Measurements from ENCODE around the gene MAP4K5.

The MAP4K5 gene

DNA sequence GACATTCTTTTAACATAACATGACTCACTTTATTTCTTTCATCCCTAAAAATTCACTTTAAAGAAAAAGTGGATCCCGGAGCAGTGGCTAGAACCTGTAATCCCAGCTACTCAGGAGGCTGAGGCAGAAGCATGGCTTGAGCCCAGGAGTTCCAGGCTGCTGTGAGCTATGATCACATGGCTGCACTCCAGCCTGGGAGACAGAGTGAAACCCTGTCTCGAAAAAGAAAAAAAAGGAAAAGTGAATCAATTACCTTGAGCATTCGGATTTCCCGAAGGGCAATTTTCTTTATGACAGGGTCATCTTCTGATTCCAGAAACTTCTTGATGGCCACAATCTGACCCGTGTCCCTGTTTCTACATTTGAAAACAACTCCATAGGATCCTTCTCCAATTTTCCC lies 136.9 kb downstream of the MAP4K5 start:
- H3K9ac ChIP-seq: no peak overlapping the region
- no peaks in the 10 kb centered on the region for H4K20me1 ChIP-seq
- peak overlapping the region; percentile 99 for H3K4me2 ChIP-seq
- H3K36me3 ChIP-seq: no peaks in the 10 kb centered on the region
- H3K4me3 ChIP-seq: peak overlapping the region; percentile 76; the same call in 1 of the 2 replicates
- H3K27me3 ChIP-seq: peaks cover 25% of the 10 kb centered on the region; the same call in 1 of the 2 replicates
- peaks cover 25% of the 10 kb centered on the region for H3K4me1 ChIP-seq
- TF ChIP-seq Cebpa-rat (IDR thresholded peaks at IDR 0.05): no peak
- no peak overlapping the region for H3K27ac ChIP-seq
- H3K9me3 ChIP-seq: no peaks in the 10 kb centered on the region

DNA sequence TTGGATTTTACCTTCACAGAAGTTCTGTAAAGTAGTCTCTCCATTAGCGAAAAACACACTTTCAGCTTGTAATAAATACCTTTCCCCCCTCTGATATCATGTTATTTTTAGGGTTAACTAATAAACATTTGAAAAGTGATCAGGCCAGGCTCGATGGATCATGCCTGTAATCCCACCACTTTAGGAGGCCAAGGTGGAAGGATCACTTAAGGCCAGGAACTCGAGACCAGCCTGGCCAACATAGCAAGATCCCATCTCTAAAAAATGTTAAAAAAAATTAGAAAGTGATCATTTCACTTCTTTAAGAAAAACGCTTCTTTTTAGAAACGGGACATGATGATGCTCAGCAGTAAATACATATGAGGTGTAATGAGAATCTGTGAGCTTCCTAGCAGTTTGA lies 137.7 kb downstream of the MAP4K5 start:
- Histone ChIP-seq H3K27ac (no peak overlapping the region), H4K20me1 (no peaks in the 10 kb centered on the region), H3K9ac (no peak overlapping the region), H3K4me2 (no peak overlapping the region), H3K36me3 (no peaks in the 10 kb centered on the region), H3K9me3 (no peaks in the 10 kb centered on the region), H3K4me1 (peaks cover 18% of the 10 kb centered on the region), H3K4me3 (no peak overlapping the region), H3K27me3 (peaks cover 25% of the 10 kb centered on the region; the same call in 1 of the 2 replicates)
- no peak for TF ChIP-seq Cebpa-rat (IDR thresholded peaks at IDR 0.05)

DNA sequence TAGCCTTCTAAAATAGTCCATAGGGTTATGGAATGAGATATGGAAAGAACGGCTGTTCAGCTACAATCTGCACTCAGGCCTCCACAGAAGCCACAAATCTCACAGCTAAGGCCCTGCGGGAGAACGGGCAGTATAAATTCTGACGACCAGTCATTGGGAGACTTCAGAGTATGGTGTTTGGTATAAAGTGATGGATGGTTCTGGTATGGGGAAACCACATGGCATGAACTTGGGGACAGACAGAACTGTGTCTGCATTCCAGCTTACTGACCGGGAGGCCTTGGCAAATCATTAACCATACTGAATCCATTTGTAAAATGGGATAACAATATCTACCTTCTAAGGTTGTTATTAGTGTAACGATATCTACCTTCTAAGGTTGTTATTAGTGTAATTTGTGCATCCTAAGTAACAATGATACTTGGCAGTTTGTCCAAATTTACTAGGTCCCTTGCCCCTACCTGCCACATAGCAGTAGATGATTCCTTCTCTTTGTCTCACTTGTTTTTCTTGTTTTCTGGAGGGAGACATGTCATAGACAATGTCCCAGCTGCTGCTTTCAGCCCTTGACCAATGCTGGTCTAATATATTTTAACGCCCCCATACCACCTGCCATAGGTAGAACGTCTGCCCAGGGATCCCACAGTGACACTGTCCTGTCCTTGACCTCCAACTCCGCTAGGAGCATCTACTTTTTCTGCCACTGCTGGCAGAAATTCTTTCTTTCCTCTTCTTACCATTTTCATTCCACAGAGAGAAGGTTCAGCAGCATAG lies 142.5 kb downstream of the MAP4K5 start:
- no peak overlapping the region for H3K4me2 ChIP-seq

DNA sequence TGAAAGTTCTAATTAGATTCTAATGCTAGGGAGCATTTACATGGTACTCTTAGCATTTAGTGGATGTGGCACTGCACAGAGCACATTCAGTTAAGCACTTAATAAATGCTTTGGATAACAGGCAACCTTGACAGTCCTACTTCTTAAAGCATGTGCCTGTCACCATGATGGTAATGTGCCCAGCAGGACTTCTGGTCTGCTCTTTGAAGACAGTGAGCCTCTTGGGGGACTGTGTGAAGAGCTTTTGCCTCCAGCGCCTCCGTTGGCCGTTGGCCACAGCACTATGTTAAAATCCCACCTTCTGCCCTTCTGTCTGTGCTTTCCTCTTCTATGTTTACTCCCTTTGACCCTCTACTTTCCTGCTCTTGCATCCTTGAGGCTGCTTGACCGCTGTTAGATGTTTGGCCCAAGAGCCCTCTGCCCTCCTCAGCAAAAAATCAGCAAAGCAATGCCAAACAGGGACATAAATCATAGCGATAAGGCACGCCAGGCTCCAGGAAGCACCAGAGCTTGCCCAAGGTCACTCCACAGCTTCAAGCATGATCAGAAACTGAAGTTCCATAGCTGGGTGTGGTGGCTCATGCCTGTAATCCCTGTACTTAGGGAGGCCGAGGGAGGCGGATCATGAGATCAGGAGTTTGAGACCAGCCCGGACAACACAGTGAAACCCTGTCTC lies 144.0 kb downstream of the MAP4K5 start:
- Histone ChIP-seq H3K36me3 (no peaks in the 10 kb centered on the region), H4K20me1 (no peaks in the 10 kb centered on the region), H3K4me2 (no peak overlapping the region), H3K9ac (no peak overlapping the region), H3K9me3 (no peaks in the 10 kb centered on the region), H3K4me3 (no peak overlapping the region), H3K4me1 (no peaks in the 10 kb centered on the region), H3K27me3 (no peaks in the 10 kb centered on the region), H3K27ac (no peak overlapping the region)
- no peak for TF ChIP-seq Cebpa-rat (IDR thresholded peaks at IDR 0.05)

More for the DNA sequence above, 142.5 kb downstream of the MAP4K5 start:
- Histone ChIP-seq H3K9me3 (no peaks in the 10 kb centered on the region), H3K36me3 (no peaks in the 10 kb centered on the region), H3K4me3 (no peak overlapping the region), H3K9ac (no peak overlapping the region), H3K27me3 (no peaks in the 10 kb centered on the region), H4K20me1 (no peaks in the 10 kb centered on the region), H3K4me1 (no peaks in the 10 kb centered on the region), H3K27ac (no peak overlapping the region)
- no peak for TF ChIP-seq Cebpa-rat (IDR thresholded peaks at IDR 0.05)

DNA sequence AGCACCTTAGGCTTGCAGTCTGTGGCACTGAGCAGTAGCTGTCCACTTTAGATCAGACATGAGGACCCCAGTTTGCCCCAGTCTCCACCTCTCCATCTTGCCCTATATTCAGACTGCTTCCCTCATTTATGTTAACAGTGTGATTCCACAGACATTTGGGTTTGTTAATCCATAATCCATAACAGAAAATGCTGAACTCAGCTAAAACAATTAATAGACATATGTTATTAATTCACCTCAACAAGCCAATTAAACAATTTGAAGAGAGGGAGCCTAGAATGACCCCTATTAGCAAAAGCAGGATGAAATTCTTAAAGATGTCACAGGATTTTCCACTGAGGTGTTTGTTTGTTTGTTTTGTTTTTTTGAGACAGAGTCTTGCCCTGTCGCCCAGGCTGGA lies 144.8 kb downstream of the MAP4K5 start:
- TF ChIP-seq Cebpa-rat (IDR thresholded peaks at IDR 0.05): no peak
- Histone ChIP-seq H3K4me1 (no peaks in the 10 kb centered on the region), H3K27me3 (no peaks in the 10 kb centered on the region), H3K9ac (no peak overlapping the region), H3K9me3 (no peaks in the 10 kb centered on the region), H3K4me3 (no peak overlapping the region), H4K20me1 (no peaks in the 10 kb centered on the region), H3K36me3 (no peaks in the 10 kb centered on the region), H3K4me2 (no peak overlapping the region), H3K27ac (no peak overlapping the region)

DNA sequence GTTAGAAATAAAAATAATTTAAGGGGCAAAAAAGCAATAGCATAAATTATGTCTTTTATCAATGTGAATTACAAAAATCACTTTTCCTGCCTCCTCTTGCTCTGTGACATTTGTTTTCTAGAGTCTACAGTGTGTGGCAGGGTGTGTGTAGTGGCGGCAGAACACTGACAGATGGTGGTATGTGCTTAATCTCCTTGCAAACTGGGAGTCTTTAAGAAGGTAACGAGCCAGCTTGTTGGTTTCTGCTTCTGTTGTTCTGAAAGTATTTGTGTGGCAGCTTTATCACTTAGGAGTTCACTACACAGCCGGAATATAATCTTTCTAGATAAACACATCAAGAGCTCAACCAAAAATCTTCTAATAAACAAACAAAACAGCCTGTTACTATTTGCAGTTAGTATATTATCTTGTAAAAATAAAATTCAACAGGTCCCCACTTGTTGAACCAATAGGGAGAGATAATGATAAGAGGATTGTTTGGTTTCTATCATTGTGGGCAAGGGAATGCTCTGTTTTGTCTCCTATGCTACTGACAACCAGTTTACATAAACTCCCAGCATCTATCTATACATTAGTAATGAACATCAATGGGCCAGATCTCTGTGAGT lies 148.6 kb downstream of the MAP4K5 start:
- Histone ChIP-seq H3K9ac (no peak overlapping the region), H3K4me1 (no peaks in the 10 kb centered on the region), H4K20me1 (no peaks in the 10 kb centered on the region), H3K27me3 (no peaks in the 10 kb centered on the region), H3K4me2 (no peak overlapping the region), H3K27ac (no peak overlapping the region), H3K9me3 (no peaks in the 10 kb centered on the region), H3K4me3 (no peak overlapping the region), H3K36me3 (no peaks in the 10 kb centered on the region)
- no peak for TF ChIP-seq Cebpa-rat (IDR thresholded peaks at IDR 0.05)

DNA sequence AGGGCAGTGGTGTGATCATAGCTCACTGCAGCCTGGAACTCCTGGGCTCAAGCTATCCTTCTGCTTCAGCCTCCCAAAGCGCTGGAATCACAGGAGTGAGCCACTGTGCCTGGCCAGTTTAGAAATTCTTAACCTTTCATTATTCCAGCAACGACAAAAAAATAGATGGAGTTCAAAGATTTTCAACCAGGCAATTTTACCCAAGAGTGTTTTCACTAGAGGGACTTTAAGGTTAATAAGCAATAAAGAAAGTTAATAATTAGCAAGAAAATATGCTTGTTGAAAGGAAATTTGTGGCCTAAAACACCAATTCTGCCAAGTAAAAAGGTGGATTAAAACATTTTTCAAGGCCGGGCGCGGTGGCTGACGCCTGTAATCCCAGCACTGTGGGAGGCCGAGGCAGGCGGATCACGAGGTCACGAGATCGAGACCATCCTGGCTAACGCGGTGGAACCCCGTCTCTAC lies 150.5 kb downstream of the MAP4K5 start:
- no peak overlapping the region for H3K27ac ChIP-seq
- no peaks in the 10 kb centered on the region for H4K20me1 ChIP-seq
- H3K4me3 ChIP-seq: no peak overlapping the region
- H3K27me3 ChIP-seq: no peaks in the 10 kb centered on the region
- no peak for TF ChIP-seq Cebpa-rat (IDR thresholded peaks at IDR 0.05)
- H3K4me1 ChIP-seq: no peaks in the 10 kb centered on the region
- no peaks in the 10 kb centered on the region for H3K36me3 ChIP-seq
- no peaks in the 10 kb centered on the region for H3K9me3 ChIP-seq
- no peak overlapping the region for H3K9ac ChIP-seq
- H3K4me2 ChIP-seq: no peak overlapping the region

DNA sequence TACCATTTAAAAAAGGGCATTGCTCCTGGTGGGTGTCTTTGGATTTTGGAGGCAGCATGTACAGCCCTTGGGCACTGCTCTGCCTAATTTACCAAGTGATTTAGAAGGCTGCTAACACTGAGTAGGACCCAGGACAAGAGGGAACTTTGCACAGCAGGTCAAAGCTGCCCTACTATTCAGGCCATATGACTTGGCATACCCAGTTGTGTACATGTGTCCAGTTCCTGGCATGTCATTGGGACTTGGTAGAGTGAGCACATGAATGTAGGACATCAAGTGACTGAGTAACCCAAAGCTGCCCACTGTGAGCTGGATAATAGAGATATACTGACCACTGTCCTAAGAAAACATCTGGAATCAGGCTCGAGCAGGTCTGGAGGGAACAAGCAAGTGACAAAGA lies 151.4 kb downstream of the MAP4K5 start:
- no peak overlapping the region for H3K4me2 ChIP-seq
- TF ChIP-seq Cebpa-rat (IDR thresholded peaks at IDR 0.05): no peak
- no peaks in the 10 kb centered on the region for H3K36me3 ChIP-seq
- no peaks in the 10 kb centered on the region for H3K9me3 ChIP-seq
- H3K27ac ChIP-seq: no peak overlapping the region
- H3K27me3 ChIP-seq: no peaks in the 10 kb centered on the region
- H3K9ac ChIP-seq: no peak overlapping the region
- no peaks in the 10 kb centered on the region for H3K4me1 ChIP-seq
- H3K4me3 ChIP-seq: no peak overlapping the region
- no peaks in the 10 kb centered on the region for H4K20me1 ChIP-seq

DNA sequence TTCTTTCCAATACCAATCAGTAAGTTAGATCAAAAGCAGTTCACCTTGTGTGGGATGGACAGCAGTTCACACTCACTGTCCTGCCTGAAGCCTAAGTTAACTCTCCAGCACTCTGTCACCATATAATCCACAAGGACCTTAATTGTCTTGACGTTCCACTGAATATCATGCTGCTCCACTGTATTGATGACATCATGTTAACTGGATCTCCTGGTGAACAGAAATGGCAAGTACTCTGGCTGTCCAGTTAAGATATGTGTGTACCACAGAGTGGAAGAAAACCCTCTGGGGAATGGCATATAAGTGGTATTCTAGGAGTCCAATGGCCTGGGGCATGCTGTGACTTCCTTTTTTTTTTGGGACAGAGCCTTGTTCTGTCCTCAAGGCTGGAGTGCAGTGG lies 151.9 kb downstream of the MAP4K5 start:
- no peaks in the 10 kb centered on the region for H3K27me3 ChIP-seq
- H3K27ac ChIP-seq: no peak overlapping the region
- H3K9ac ChIP-seq: no peak overlapping the region
- no peaks in the 10 kb centered on the region for H4K20me1 ChIP-seq
- H3K4me2 ChIP-seq: no peak overlapping the region
- H3K9me3 ChIP-seq: no peaks in the 10 kb centered on the region
- no peak overlapping the region for H3K4me3 ChIP-seq
- TF ChIP-seq Cebpa-rat (IDR thresholded peaks at IDR 0.05): no peak
- H3K4me1 ChIP-seq: no peaks in the 10 kb centered on the region
- no peaks in the 10 kb centered on the region for H3K36me3 ChIP-seq

DNA sequence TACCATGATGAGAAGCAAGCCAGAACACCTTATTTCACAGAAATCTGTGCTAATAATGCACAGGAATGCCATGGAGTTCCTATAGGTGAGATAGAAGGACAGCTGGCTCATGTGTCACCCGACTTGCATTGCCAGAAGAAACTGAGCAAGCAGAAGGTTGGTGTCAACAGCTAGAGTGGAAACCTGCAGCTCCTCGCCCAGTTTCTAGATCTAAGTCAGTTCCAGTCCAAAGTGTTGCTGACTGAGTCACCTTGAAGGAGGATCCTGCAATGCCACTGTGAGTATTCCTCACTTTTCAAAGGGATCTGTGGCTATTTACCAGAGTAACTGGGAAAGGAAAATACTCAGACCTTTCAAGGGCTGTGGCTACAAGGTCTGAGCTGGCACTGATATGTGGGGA lies 152.8 kb downstream of the MAP4K5 start:
- Histone ChIP-seq H3K9ac (no peak overlapping the region), H3K4me2 (no peak overlapping the region), H3K36me3 (no peaks in the 10 kb centered on the region), H3K27ac (no peak overlapping the region), H3K4me3 (no peak overlapping the region), H3K27me3 (no peaks in the 10 kb centered on the region), H3K4me1 (no peaks in the 10 kb centered on the region), H4K20me1 (no peaks in the 10 kb centered on the region), H3K9me3 (no peaks in the 10 kb centered on the region)
- no peak for TF ChIP-seq Cebpa-rat (IDR thresholded peaks at IDR 0.05)
